ENCODE results near the gene TRIP13. TPM values are rescaled to one million over a fixed set of nuclear protein-coding genes. Genes with fewer than 3 reads are reported as not detected.

The TRIP13 gene
- total and polyA plus RNA-seq, 8 donors = 0.31 to 1.2 (median 0.51) TPM; not detected in 1

DNA sequence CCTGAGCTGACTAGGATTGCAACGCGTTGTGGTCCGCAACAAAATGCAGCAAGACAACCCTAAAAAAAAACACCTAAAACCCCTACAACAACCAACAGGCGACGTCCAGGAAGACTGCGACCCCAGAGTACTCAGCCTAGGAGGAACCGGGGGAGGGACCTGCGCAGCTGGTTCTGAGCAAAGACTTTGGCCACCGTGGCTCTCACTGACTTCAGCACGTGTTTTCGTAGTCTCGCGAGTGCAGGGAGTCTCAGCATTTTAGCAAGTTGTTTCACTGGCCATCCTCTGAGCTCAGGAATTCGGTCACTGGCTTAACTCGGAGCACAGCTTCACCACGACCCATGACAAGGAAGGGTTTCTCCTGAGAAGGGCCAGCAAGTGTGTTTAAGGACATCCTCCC is 33.3 kb upstream of the TRIP13 start:
- Histone ChIP-seq H3K36me3 (peaks cover 0 to 4% (median 0%) of the 10 kb centered on the region in 3 donors), H3K4me1 (no peaks in the 10 kb centered on the region), H3K9me3 (no peaks in the 10 kb centered on the region), H3K27me3 (no peaks in the 10 kb centered on the region), H3K4me3 (no peak overlapping the region), H3K27ac (no peak overlapping the region)
- intact Hi-C loops (cut with DNase I) = no loop called here
- no peak for ATAC-seq
- WGBS, 2 donors = 83 to 84% methylated on average over 16 of the region's 16 CpGs
- TF ChIP-seq, protein P1, sequence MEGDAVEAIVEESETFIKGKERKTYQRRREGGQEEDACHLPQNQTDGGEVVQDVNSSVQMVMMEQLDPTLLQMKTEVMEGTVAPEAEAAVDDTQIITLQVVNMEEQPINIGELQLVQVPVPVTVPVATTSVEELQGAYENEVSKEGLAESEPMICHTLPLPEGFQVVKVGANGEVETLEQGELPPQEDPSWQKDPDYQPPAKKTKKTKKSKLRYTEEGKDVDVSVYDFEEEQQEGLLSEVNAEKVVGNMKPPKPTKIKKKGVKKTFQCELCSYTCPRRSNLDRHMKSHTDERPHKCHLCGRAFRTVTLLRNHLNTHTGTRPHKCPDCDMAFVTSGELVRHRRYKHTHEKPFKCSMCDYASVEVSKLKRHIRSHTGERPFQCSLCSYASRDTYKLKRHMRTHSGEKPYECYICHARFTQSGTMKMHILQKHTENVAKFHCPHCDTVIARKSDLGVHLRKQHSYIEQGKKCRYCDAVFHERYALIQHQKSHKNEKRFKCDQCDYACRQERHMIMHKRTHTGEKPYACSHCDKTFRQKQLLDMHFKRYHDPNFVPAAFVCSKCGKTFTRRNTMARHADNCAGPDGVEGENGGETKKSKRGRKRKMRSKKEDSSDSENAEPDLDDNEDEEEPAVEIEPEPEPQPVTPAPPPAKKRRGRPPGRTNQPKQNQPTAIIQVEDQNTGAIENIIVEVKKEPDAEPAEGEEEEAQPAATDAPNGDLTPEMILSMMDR (IDR thresholded peaks at IDR 0.05) = no peak
- no peak for FAIRE-seq
- no peak for DNase-seq

DNA sequence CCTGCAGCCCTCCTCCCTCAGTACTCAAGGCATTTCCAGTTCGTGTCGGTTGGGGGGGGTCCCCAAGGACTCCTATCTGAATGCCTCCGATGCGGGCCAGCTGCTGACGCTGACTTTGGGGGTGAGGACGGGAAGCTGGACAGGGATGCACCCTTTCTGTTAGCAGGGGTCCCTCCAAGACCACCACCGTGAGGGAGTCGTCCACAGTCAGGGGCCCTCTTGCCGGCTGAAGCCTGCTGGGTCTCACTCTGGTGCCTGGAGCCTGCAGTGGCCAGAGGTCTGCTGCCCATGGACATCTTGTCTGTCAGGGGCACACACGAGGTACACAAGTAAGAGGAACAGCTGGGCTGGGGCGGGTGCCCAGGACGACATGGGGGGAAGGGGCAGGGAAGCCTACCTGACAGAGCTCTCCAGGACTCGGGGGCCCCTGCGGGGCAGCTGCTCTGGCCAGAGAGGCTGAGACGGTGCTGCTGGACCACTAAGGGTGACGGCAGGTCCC is 32.8 kb upstream of the TRIP13 start:
- Histone ChIP-seq H3K36me3 (peaks cover 0 to 8% (median 0%) of the 10 kb centered on the region in 3 donors), H3K4me1 (no peaks in the 10 kb centered on the region), H3K9me3 (no peaks in the 10 kb centered on the region), H3K4me3 (no peak overlapping the region), H3K27ac (no peak overlapping the region), H3K27me3 (no peaks in the 10 kb centered on the region)
- ATAC-seq (no peak), DNase-seq (peak in 1 of 6 donors; percentile 58), FAIRE-seq (no peak)
- intact Hi-C loops (cut with DNase I) = no loop called here
- 83 to 88% methylated on average over 16 of the region's 16 CpGs for WGBS, 2 donors
- TF ChIP-seq, protein P1 (IDR thresholded peaks at IDR 0.05) = no peak

- no peaks in the 10 kb centered on the region for H3K27me3 ChIP-seq
- peaks cover 0 to 16% (median 0%) of the 10 kb centered on the region in 3 donors for H3K36me3 ChIP-seq
- WGBS, 2 donors = 94 to 95% methylated on average over 15 of the region's 15 CpGs
- ATAC-seq = no peak
- TF ChIP-seq, protein P1 (IDR thresholded peaks at IDR 0.05) = no peak
- FAIRE-seq = no peak
- H3K4me1 ChIP-seq = no peaks in the 10 kb centered on the region
- intact Hi-C loops (cut with DNase I) = no loop called here
- no peaks in the 10 kb centered on the region for H3K9me3 ChIP-seq
- DNase-seq = peak in 1 of 6 donors; percentile 58
- H3K4me3 ChIP-seq = no peak overlapping the region
- H3K27ac ChIP-seq = no peak overlapping the region
Measured at GRCh38 chr5:860506-861150, 32.1 kb upstream of the TRIP13 start.

- Histone ChIP-seq H3K9me3 (no peaks in the 10 kb centered on the region), H3K4me3 (no peak overlapping the region), H3K27me3 (no peaks in the 10 kb centered on the region), H3K36me3 (peaks cover 0 to 19% (median 0%) of the 10 kb centered on the region in 3 donors), H3K27ac (no peak overlapping the region), H3K4me1 (no peaks in the 10 kb centered on the region)
- TF ChIP-seq, protein P1 (IDR thresholded peaks at IDR 0.05) = no peak
- DNase-seq = peak in 2 of 6 donors; percentile 22 to 65
- FAIRE-seq = no peak
- no peak for ATAC-seq
- WGBS, 2 donors = 90 to 92% methylated on average over 21 to 22 of the region's 22 CpGs
- intact Hi-C loops (cut with DNase I) = no loop called here
Measured at GRCh38 chr5:861442-862366, 31.0 kb upstream of the TRIP13 start.
